ENCODE data around the gene PPP2R3B.

Gene PPP2R3B

DNA sequence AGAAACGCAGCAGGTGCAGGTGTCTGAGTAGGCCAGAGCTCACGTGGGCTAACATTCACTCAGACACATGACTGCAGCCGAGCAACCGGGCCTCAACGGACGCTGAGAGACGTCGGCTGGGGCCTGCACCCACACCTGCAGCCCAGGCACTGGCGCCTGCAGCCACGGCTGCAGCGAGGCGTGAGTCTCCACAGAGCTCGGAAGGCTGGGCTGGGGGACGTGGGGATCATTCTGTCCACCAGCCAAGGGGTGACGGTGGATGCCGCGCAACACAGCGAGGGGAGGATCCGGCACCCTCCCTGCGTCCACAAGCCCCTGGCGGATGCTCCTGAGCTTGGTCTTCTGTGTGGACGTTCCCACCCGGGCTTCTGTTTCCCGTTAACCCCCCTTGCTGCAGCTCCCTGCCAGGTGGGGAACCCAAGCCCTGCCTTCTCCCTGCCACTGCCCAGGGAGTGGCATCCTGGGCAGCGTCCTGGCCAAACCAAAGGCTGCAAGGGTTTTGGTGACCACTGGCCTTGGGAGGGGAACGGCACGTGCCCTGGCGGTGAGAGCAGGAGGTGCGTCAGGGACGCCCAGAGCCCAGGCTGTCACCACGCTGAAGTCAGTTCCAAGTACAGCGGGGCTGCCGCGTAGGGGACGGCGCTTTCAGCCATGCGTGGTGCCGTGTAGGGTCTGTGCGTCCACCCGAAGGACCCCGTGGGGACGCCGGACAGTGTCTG is 16.3 kb downstream of the PPP2R3B start:
- Histone ChIP-seq H3K4me3 (replicated peaks; ENCODE audit: insufficient read depth, low read length) (no peak overlapping the region), H3K27ac (replicated peaks) (no peak overlapping the region)

DNA sequence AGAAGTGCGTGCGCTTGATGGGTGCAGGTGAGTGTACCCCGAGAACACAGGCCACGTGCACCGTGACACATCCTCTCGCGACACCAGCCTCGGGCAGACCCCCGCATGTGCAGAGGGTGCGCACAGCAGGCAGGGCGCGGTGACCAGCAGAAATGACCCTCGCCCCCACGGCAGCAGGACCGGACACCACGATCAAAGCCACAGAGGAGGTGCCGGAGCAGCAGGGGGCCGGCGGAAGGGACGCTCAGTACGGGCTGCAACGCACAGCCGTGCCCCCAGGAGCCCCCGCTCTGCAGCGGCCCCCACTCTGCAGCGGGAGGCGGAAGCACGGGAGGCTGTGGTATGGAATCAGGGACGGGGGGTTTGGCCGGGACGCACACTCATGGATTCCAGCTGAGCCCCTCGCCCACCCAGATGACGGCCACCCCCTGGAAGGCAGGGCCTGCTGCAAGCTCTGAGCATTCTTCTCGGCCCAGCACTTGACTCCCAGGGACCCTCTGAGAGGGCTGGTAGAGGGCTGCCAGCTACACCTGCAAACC is 17.1 kb downstream of the PPP2R3B start:
- TF ChIP-seq SPI1 (IDR thresholded peaks at IDR 0.05; ENCODE audit: borderline replicate concordance, low read depth) (no peak), POLR2AphosphoS5 (IDR thresholded peaks at IDR 0.05; ENCODE audit: low read depth) (no peak), GABPA (IDR thresholded peaks at IDR 0.05; ENCODE audit: low read depth) (no peak), REST (IDR thresholded peaks at IDR 0.05; ENCODE audit: insufficient replicate concordance, low read depth) (no peak)
- TF ChIP-seq, protein P1, sequence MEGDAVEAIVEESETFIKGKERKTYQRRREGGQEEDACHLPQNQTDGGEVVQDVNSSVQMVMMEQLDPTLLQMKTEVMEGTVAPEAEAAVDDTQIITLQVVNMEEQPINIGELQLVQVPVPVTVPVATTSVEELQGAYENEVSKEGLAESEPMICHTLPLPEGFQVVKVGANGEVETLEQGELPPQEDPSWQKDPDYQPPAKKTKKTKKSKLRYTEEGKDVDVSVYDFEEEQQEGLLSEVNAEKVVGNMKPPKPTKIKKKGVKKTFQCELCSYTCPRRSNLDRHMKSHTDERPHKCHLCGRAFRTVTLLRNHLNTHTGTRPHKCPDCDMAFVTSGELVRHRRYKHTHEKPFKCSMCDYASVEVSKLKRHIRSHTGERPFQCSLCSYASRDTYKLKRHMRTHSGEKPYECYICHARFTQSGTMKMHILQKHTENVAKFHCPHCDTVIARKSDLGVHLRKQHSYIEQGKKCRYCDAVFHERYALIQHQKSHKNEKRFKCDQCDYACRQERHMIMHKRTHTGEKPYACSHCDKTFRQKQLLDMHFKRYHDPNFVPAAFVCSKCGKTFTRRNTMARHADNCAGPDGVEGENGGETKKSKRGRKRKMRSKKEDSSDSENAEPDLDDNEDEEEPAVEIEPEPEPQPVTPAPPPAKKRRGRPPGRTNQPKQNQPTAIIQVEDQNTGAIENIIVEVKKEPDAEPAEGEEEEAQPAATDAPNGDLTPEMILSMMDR (IDR thresholded peaks at IDR 0.05; ENCODE audit: insufficient read depth, low read length): no peak
- Histone ChIP-seq H3K27me3 (ENCODE audit: insufficient read depth, poor library complexity, severe bottlenecking) (peaks cover 20% of the 10 kb centered on the region), H3K4me3 (replicated peaks; ENCODE audit: insufficient read depth, low read length) (no peak overlapping the region), H3K27ac (replicated peaks) (no peak overlapping the region)
- DNase-seq (ENCODE audit: low read depth in 1 of 2, low spot score in 1 of 2): no peak

More for the DNA sequence above, 16.3 kb downstream of the PPP2R3B start:
- DNase-seq (ENCODE audit: low read depth in 1 of 2, low spot score in 1 of 2): no peak
- TF ChIP-seq POLR2AphosphoS5 (IDR thresholded peaks at IDR 0.05; ENCODE audit: low read depth) (no peak), SPI1 (IDR thresholded peaks at IDR 0.05; ENCODE audit: borderline replicate concordance, low read depth) (no peak), GABPA (IDR thresholded peaks at IDR 0.05; ENCODE audit: low read depth) (no peak)
- H3K27me3 ChIP-seq (ENCODE audit: insufficient read depth, poor library complexity, severe bottlenecking): peaks cover 25% of the 10 kb centered on the region

DNA sequence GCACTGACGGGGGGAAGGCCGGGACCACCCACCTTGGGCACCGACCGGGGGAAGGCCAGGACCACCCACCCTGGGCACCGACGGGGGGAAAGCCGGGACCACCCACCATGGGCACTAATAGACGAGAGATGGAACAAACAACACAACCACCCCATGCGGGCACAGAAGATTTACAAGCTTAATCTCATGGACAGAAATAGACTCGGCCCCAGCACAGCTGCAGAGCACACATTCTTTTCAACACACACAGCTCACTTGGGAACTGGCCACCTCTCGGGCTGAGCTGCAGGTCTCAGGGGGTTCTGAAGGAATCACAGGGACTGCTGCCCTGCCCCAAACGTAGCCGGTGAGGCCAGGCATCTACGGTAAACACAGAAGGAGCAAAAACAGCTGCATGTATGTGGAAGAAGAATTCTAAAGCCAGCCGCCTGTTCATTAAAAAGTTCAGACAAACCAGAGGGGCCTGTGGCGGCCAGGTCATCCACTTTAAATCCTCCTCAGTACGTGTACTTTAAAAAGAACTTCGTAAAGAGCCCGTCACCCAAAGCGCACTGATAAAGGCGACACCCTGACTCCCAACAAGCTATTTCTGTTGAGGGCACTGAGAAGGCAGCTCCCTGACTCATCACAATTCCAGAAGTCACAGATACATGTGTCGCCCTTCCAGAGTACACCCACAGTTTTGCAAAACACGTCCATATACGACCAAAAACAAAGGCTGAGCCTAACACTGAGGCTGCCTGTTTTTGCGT is 17.7 kb downstream of the PPP2R3B start:
- Histone ChIP-seq H3K27ac (replicated peaks) (no peak overlapping the region), H3K4me3 (replicated peaks; ENCODE audit: insufficient read depth, low read length) (no peak overlapping the region), H3K27me3 (ENCODE audit: insufficient read depth, poor library complexity, severe bottlenecking) (peaks cover 14% of the 10 kb centered on the region)
- no peak for DNase-seq (ENCODE audit: low read depth in 1 of 2, low spot score in 1 of 2)
- TF ChIP-seq GABPA (IDR thresholded peaks at IDR 0.05; ENCODE audit: low read depth): no peak
- TF ChIP-seq POLR2AphosphoS5 (IDR thresholded peaks at IDR 0.05; ENCODE audit: low read depth): no peak
- TF ChIP-seq, protein P1 (IDR thresholded peaks at IDR 0.05; ENCODE audit: insufficient read depth, low read length): no peak
- no peak for TF ChIP-seq SPI1 (IDR thresholded peaks at IDR 0.05; ENCODE audit: borderline replicate concordance, low read depth)

GRCh38 chrX:367866-368265 is 18.8 kb downstream of the PPP2R3B start:
- DNase-seq (ENCODE audit: low read depth in 1 of 2, low spot score in 1 of 2): no peak
- Histone ChIP-seq H3K27ac (replicated peaks) (no peak overlapping the region), H3K27me3 (ENCODE audit: insufficient read depth, poor library complexity, severe bottlenecking) (peaks cover 10% of the 10 kb centered on the region), H3K4me3 (replicated peaks; ENCODE audit: insufficient read depth, low read length) (no peak overlapping the region)
- TF ChIP-seq SPI1 (IDR thresholded peaks at IDR 0.05; ENCODE audit: borderline replicate concordance, low read depth): no peak
- no peak for TF ChIP-seq REST (IDR thresholded peaks at IDR 0.05; ENCODE audit: insufficient replicate concordance, low read depth)
- TF ChIP-seq, protein P1 (IDR thresholded peaks at IDR 0.05; ENCODE audit: insufficient read depth, low read length): no peak
- no peak for TF ChIP-seq POLR2AphosphoS5 (IDR thresholded peaks at IDR 0.05; ENCODE audit: low read depth)
- TF ChIP-seq GABPA (IDR thresholded peaks at IDR 0.05; ENCODE audit: low read depth): no peak

All from HL-60 (cell line).